Testis (tissue), 2 donors: ENCODE measurements around the gene SEC14L3.

Experiments
- CTCF ChIP-seq, 3 experiments: fragments of 450-650 bp in 2 of 3; fragments of 200-600 bp in 1 of 3; sonication (generic) in 1 of 3; IDR thresholded peaks; one replicate each; pipeline ENCODE4 v1.5.1; 2016 to 2019; ENCODE audit warnings: antibody characterized with exemption in 3 of 3, mild to moderate bottlenecking in 2 of 3, moderate library complexity in 1 of 3
- POLR2A ChIP-seq: fragments of 450-650 bp; IDR thresholded peaks from one replicate; pipeline ENCODE4 v1.6.1; 2017; ENCODE audit warnings: antibody characterized with exemption, mild to moderate bottlenecking, moderate library complexity

DNA sequence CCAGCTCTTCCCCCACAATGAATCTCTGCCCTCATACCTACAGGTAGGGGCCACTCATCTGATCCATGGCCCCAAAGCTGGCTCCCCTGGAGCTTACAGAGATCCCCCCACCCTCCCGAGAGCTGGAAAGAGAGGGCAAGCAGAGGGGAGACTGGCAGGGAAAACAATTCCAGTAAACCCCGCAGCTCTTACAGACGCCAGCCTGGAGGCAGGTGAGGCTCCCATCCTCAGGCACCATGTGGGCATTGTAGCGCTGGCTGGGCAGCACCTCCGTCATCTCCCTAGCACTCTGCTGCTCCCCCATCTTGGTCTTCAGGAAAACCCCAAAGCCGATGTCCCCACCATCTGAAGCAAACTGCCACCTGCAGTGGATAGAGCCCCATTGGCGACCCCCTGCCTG, 19.6 kb upstream of the SEC14L3 start:
- TF ChIP-seq CTCF (IDR thresholded peaks at IDR 0.05) (no peak), POLR2A (no peak)
